GM18499 (cell line): ENCODE data around the gene ZNF777.
"Not testable (repeated sequence)": the region's sequence is repeated elsewhere in the genome, so short reads cannot be mapped to it uniquely, and the experiment has no call there.

Experiments used
- ATAC-seq: cut with Tn5 transposase; IDR thresholded peaks from one replicate; pipeline ENCODE4 v1.9.1; 2021; ENCODE audit warnings: moderate number of reproducible peaks; ENCODE audit not compliant: insufficient read depth, unreplicated experiment

The ZNF777 gene

GRCh38 chr7:149422162-149422913 is 38.5 kb downstream of the ZNF777 start:
- peak; percentile 71 for ATAC-seq

GRCh38 chr7:149420006-149420405 is 40.9 kb downstream of the ZNF777 start:
- ATAC-seq = no peak

GRCh38 chr7:149415391-149416071 is 45.3 kb downstream of the ZNF777 start:
- no peak for ATAC-seq

- ATAC-seq = no peak
These were observed 46.0 kb downstream of the ZNF777 start for GRCh38 chr7:149414745-149415390.

GRCh38 chr7:149414171-149414570 is 46.7 kb downstream of the ZNF777 start:
- no peak for ATAC-seq

GRCh38 chr7:149413083-149413482 is 47.8 kb downstream of the ZNF777 start:
- ATAC-seq = not testable (repeated sequence)

GRCh38 chr7:149409895-149410294 is 51.0 kb downstream of the ZNF777 start:
- ATAC-seq = peak; percentile 57

- no peak for ATAC-seq
These were observed 56.0 kb downstream of the ZNF777 start for GRCh38 chr7:149404825-149405224.

GRCh38 chr7:149404396-149404795 is 56.5 kb downstream of the ZNF777 start:
- no peak for ATAC-seq

- ATAC-seq = no peak
These were observed 62.6 kb downstream of the ZNF777 start for GRCh38 chr7:149398195-149398820.

- ATAC-seq = no peak
These were observed 63.3 kb downstream of the ZNF777 start for GRCh38 chr7:149397470-149398043.

- ATAC-seq = not testable (repeated sequence)
These were observed 72.1 kb downstream of the ZNF777 start for GRCh38 chr7:149388550-149389335.

- ATAC-seq = not testable (repeated sequence)
These were observed 74.3 kb downstream of the ZNF777 start for GRCh38 chr7:149386514-149386913.

- no peak for ATAC-seq
These were observed 75.5 kb downstream of the ZNF777 start for GRCh38 chr7:149385195-149385950.
